ENCODE data around the gene VPS39. TPM values are rescaled to one million over a fixed set of nuclear protein-coding genes. Genes with fewer than 3 reads are reported as not detected.

Gene VPS39
- polyA plus RNA-seq, 1 donor (not counting 4 experiments of a cell fraction or from before 2014, with no cell fraction given), result 29.7 TPM

DNA sequence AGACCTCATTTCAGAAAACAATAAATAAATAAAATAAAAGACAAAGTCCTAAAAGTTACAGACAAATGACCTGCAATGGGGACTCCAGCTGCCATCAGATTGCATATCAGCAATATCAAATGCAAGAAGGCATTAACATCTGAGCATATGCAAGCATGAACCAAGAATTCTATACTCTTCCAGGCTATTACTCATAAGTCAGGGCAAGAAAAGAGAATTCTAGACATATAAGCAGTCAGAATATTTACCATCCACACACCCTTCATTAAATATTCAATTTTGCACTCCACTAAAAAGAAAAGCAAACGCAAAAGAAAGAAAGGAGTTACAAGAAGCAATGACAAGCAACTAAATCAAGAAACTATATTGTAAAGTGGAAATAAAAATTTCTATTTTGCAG, 72.8 kb downstream of the VPS39 start:
- Histone ChIP-seq H3K27me3 (ENCODE audit: control insufficient read depth, extremely low read depth, insufficient read depth, low read length) (peaks cover 3% of the 10 kb centered on the region), H3K4me2 (ENCODE audit: control insufficient read depth, extremely low read depth, insufficient read depth, low read depth, low read length) (no peak overlapping the region), H3K4me3 (ENCODE audit: control insufficient read depth in 2 of 3, extremely low read depth in 1 of 3, insufficient read depth in 2 of 3, low read depth in 1 of 3, low read length in 3 of 3) (no peak overlapping the region), H2AFZ (ENCODE audit: control insufficient read depth, low read length) (no peak overlapping the region), H3K27ac (ENCODE audit: control insufficient read depth, insufficient read depth, low read length) (no peak overlapping the region), H3K4me1 (ENCODE audit: control insufficient read depth, extremely low read depth, insufficient read depth, low read length) (peaks cover 3% of the 10 kb centered on the region), H3K9me1 (ENCODE audit: control insufficient read depth, extremely low read depth, insufficient read depth, low read length) (no peaks in the 10 kb centered on the region), H3K36me3 (ENCODE audit: control insufficient read depth in 2 of 2, extremely low read depth in 1 of 2, insufficient read depth in 2 of 2, low read length in 2 of 2) (no peaks in the 10 kb centered on the region), H3K79me2 (ENCODE audit: control insufficient read depth, insufficient read depth, low read length) (no peaks in the 10 kb centered on the region), H4K20me1 (ENCODE audit: control insufficient read depth, extremely low read depth, insufficient read depth, low read length) (no peaks in the 10 kb centered on the region), H3K9ac (ENCODE audit: control insufficient read depth, extremely low read depth, insufficient read depth, low read length) (no peak overlapping the region), H3K9me3 (ENCODE audit: control insufficient read depth, low read depth, low read length) (no peaks in the 10 kb centered on the region)
- FAIRE-seq (no peak), DNase-seq (ENCODE audit: low read depth, low spot score) (no peak)
- dilution Hi-C loops (cut with MboI; ENCODE audit: extremely low pct_ligation_motif_present, low sequenced_read_pairs), result no loop called here
- TF ChIP-seq, protein P1, sequence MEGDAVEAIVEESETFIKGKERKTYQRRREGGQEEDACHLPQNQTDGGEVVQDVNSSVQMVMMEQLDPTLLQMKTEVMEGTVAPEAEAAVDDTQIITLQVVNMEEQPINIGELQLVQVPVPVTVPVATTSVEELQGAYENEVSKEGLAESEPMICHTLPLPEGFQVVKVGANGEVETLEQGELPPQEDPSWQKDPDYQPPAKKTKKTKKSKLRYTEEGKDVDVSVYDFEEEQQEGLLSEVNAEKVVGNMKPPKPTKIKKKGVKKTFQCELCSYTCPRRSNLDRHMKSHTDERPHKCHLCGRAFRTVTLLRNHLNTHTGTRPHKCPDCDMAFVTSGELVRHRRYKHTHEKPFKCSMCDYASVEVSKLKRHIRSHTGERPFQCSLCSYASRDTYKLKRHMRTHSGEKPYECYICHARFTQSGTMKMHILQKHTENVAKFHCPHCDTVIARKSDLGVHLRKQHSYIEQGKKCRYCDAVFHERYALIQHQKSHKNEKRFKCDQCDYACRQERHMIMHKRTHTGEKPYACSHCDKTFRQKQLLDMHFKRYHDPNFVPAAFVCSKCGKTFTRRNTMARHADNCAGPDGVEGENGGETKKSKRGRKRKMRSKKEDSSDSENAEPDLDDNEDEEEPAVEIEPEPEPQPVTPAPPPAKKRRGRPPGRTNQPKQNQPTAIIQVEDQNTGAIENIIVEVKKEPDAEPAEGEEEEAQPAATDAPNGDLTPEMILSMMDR (optimal IDR thresholded peaks at IDR 0.05 in 1 of 3, IDR thresholded peaks at IDR 0.05 in 1 of 3, conservative IDR thresholded peaks at IDR 0.05 in 1 of 3; ENCODE audit: extremely low read depth in 1 of 3, insufficient read depth in 2 of 3, low read length in 3 of 3), result no peak
- no peak for TF ChIP-seq EZH2 (IDR thresholded peaks at IDR 0.05; ENCODE audit: low read length)

DNA sequence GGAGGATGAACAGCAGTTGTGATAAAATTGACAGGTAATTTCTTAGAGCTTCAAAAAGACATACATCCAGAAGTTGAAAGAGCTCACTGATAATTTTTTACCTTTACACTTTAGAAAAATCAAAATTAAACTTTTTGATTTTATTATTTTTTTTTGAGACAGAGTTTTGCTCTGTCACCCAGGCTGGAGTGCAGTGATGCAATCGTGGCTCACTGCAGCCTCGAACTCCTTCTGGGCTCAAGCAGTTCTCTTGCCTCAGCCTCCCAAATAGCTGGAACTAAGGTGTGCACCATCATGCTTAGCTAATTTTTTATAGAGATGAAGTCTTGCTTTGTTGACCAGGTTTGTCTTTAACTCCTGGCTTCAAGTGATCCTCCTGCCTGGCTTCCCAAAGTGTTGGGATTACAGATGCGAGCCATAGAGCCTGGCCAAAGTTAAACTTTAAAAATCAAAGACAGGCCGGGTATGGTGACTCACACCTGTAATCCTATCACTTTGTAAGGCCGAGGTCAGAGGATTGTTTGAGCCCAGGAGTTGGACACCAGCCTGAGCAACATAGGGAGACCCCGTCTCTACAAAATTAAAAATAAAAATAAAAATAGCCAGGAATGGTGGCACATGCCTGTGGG, 73.4 kb downstream of the VPS39 start:
- Histone ChIP-seq H3K9me3 (ENCODE audit: control insufficient read depth, low read depth, low read length) (no peaks in the 10 kb centered on the region), H3K36me3 (ENCODE audit: control insufficient read depth in 2 of 2, extremely low read depth in 1 of 2, insufficient read depth in 2 of 2, low read length in 2 of 2) (no peaks in the 10 kb centered on the region), H3K9me1 (ENCODE audit: control insufficient read depth, extremely low read depth, insufficient read depth, low read length) (no peaks in the 10 kb centered on the region), H3K4me3 (ENCODE audit: control insufficient read depth in 2 of 3, extremely low read depth in 1 of 3, insufficient read depth in 2 of 3, low read depth in 1 of 3, low read length in 3 of 3) (no peak overlapping the region), H3K4me2 (ENCODE audit: control insufficient read depth, extremely low read depth, insufficient read depth, low read depth, low read length) (no peak overlapping the region), H2AFZ (ENCODE audit: control insufficient read depth, low read length) (no peak overlapping the region), H3K27ac (ENCODE audit: control insufficient read depth, insufficient read depth, low read length) (no peak overlapping the region), H4K20me1 (ENCODE audit: control insufficient read depth, extremely low read depth, insufficient read depth, low read length) (no peaks in the 10 kb centered on the region), H3K27me3 (ENCODE audit: control insufficient read depth, extremely low read depth, insufficient read depth, low read length) (peaks cover 3% of the 10 kb centered on the region), H3K4me1 (ENCODE audit: control insufficient read depth, extremely low read depth, insufficient read depth, low read length) (peaks cover 3% of the 10 kb centered on the region), H3K79me2 (ENCODE audit: control insufficient read depth, insufficient read depth, low read length) (no peaks in the 10 kb centered on the region), H3K9ac (ENCODE audit: control insufficient read depth, extremely low read depth, insufficient read depth, low read length) (no peak overlapping the region)
- dilution Hi-C loops (cut with MboI; ENCODE audit: extremely low pct_ligation_motif_present, low sequenced_read_pairs), result no loop called here
- FAIRE-seq (no peak), DNase-seq (ENCODE audit: low read depth, low spot score) (no peak)
- TF ChIP-seq, protein P1 (optimal IDR thresholded peaks at IDR 0.05 in 1 of 3, IDR thresholded peaks at IDR 0.05 in 1 of 3, conservative IDR thresholded peaks at IDR 0.05 in 1 of 3; ENCODE audit: extremely low read depth in 1 of 3, insufficient read depth in 2 of 3, low read length in 3 of 3), result no peak
- no peak for TF ChIP-seq EZH2 (IDR thresholded peaks at IDR 0.05; ENCODE audit: low read length)
